CMK (cell line): ENCODE results near the gene SLC37A1.

Source experiments
- DNase-seq: peaks from one replicate; pipeline ENCODE4 v3.0.0-alpha.2; 2010; ENCODE audit warnings: low read depth

The SLC37A1 gene

DNA sequence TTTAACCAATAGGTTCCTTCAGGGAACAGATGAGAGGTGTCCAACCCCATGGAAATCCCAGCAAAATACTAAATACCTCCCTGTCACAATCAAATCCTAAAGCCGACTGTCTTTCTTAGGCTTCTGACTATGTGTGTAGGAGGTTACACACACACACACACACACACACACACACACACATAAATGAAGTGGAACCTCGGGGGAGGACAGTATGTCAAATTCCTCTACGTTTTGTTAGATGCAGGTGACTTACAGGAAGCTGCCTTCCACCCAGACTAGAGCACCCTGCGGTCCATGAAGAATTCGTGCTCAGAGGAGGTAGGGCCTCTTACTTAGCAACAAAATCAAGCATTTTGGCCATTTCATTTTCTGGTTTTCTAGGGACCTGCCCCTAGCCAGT lies 34.1 kb upstream of the SLC37A1 start:
- DNase-seq: no peak

- no peak for DNase-seq
These were observed 32.9 kb upstream of the SLC37A1 start for GRCh38 chr21:42480736-42481135.

DNA sequence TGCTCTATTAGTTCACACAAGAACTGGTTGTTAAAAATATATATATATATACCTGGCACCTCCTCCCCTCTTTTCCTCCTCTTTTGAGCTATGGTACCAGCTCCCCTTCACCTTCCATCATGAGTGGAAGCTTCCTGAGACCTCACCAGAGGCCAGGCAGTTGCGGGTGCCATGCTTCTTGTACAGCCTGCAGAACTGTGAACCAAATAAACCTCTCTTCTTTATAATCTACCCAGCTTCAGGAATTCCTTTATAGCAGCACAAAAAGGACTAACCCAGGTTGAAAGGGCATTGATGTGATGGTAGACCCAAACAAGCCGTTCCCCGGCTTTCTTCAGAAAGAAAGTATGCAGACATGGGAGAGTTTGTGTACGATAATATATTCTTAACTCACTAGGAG lies 32.5 kb upstream of the SLC37A1 start:
- DNase-seq: no peak

DNA sequence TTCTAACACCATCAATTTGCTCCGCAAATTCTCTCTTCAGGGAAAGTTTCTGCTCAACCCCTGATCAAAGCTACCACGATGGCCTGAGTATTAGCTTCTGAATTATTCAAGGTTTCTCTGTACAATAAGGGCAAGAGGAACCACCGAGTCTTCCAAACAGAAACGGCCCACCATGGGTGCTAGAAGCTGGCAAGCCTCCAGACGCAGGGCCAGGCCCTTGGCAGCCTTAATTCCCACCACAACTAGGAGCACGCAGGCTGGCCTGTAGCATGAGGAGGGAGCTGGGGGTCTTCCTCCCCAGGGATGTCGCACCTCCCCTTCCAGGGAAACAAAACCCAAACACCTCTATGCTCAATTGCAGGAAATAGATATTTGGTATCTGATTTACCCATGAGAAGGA lies 28.7 kb upstream of the SLC37A1 start:
- no peak for DNase-seq

DNA sequence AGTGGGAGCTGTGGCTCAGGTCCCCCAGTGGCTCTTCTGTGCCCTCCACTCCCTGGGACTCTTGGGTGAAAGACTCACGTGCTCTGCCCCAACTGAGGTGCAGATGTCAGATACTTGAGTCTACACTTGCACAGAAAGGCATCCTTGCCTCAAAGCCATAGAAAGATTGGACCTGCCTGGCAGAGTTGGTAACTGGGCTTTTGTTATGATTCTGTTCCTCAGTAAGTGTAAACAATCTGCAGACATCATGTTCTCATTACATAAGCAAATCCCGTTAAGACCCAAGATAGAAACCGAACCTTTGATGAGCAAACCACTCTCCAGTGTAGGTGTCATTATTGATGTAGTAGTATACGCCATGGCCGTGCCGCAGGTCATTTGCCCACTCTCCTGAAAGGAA lies 27.6 kb upstream of the SLC37A1 start:
- DNase-seq: no peak

- no peak for DNase-seq
These were observed 27.1 kb upstream of the SLC37A1 start for GRCh38 chr21:42486531-42486930.

GRCh38 chr21:42489006-42489563 lies 24.6 kb upstream of the SLC37A1 start:
- DNase-seq: no peak

- no peak for DNase-seq
These were observed 23.7 kb upstream of the SLC37A1 start for GRCh38 chr21:42489991-42490390.

DNA sequence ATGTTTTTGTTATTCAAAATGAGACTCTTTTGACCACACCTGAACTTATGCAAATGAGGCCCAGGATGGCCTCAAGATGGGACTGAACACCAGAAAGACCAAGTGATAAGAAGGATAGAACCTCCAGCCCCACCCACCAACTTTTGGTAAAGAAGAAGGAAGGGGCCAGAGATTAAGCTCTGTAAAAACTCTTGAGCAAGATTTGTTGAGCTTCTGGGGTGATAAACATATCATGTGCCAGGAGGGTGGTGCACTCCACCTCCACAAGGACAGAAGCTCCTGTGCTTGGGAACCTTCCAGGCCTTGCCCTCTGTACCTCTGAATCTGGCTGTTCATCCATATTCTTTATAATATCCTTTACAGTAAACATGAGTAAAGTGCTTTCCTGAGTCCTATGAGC lies 22.9 kb upstream of the SLC37A1 start:
- no peak for DNase-seq

GRCh38 chr21:42491328-42491727 lies 22.3 kb upstream of the SLC37A1 start:
- DNase-seq: no peak

DNA sequence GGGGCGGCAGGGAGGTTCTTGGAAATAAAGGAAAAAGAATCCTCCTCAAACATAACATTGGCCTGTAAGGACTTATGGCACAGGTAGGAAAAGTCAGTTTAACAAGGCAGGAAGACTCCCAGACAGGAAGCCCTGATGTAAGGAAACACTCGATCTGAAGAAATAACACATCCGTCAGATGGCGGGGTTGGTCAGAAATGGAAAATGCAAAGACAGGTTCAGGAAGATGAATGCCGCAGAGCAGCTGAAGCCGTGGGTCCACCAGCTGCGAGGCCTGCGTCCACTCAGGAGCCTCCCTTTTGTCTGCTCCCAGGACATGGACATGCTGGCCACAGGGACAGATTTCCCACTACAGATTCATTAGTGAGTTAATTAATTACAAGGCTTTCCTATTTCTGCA lies 21.5 kb upstream of the SLC37A1 start:
- no peak for DNase-seq

DNA sequence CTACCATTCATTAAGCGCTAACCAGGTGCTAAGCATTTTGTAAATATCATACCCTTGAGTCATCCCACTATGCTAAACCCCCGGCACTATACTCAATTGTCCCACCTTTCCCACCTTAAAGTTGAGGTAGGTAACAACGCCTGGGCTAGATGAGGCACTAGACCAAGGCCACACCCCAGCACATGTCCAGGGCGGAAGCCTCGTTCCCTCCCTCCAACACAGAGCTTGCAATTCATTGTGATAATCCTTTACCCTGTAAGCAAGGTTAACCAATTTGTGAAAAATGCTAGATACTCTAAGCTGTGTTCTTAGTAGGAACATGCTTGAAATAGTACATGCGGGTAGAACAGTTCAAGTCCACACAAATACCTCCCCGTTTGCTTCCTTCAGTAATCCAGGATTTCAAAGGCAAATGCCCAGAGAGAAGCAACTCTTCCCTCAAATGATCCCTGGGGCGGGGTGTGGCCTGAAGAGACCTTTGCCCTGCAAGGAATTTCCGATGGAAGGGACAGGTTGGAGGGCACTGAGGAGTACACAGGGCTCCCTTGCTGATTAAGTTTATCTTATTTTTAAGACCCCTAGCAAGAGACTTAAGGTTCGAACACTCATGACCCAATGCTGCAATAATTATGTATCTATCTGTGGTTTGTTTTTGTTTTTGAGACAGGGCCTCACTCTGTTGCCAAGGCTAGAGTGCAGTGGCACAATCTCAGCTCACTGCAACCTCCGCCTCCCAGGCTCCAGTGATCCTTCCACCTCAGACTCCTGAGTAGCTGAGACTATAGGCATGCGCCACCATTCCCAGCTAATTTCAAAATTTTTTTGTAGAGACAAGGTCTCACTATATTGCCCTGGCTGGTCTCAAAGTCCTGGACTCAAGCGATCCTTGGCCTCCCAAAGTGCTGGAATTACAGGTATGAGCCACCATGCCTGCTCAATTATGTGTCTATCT lies 20.3 kb upstream of the SLC37A1 start:
- DNase-seq: no peak

DNA sequence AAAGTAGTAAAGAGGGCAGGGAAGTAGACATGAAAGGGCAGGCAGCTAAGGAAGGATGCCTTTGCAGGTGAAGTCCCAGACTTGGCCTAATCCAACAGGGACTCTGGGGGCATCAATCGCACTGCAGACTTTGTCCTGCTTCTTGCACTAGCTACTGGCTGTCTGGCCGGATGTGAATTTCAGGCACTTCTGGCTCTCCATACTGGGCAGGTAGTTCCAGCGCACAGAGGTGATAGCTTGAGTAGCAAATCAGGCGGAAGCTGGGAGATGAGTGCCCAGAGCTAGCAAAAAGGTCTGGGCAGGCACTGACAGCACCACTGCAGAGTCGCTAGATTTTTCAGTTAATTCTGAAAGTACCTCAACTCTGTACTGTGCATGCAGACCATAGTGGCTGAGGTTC lies 18.6 kb upstream of the SLC37A1 start:
- no peak for DNase-seq

- no peak for DNase-seq
These were observed 17.9 kb upstream of the SLC37A1 start for GRCh38 chr21:42495765-42496119.

DNA sequence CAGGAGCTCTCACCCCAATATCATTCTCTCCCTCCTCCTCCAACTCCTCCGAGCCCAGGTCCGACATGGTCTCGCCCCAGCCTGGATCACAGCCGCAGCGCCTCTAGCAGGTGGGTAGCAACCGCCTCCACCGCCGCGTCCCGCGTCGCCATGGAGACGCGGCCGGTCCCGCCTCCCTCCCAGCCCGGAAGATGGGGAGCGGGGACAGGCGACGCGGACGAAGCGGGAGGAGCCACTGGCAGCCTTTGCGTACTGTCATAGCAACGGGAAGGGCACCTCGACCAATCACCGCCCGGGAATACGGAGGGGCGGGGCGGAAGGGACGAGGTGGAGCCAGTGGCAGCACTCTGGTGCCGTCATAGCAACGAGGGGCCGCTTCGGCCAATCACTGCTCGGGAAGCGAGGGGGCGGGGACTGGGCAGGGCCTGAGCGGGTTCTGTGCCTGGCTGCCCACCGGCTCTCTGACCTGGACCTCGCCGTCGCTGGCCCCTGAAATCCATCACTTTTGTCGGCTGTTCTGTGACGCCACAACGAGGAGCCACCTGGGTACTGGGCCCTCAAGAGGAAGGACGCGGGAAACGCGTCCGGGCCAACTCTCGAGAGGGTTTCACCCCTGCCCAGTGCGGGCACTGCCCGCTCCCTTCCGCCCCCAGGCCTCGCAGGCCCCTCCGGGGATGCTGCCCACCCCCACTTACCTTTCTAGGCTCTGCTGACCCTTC lies 17.4 kb upstream of the SLC37A1 start, which contains the start of gene RSPH1:
RSPH1 (minus strand) TSS at position 105 of the 719 bp plus-strand sequence; CDS start at position 67, 38 bp downstream.
- peak; percentile 100 for DNase-seq

GRCh38 chr21:42496839-42497202 lies 16.8 kb upstream of the SLC37A1 start:
- no peak for DNase-seq

DNA sequence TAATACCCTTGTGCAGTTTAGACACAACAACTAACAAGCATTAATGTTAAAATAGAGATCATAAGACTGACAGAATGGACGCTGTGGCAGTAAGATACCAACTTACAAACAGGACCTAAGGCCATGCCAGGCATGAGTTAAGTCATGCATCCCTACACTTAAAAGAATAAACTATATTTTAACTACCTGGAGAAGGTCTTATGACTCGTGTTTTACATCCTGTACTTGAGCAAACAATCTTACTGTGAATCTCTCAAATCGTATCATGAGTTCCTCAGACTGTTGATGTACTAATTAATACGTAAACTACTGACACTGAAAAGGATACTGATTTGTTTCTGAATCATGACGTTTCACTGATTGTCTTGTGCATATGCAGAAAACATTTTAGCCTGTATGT lies 15.6 kb upstream of the SLC37A1 start:
- no peak for DNase-seq

- no peak for DNase-seq
These were observed 14.1 kb upstream of the SLC37A1 start for GRCh38 chr21:42499444-42500112.

- DNase-seq: no peak
These were observed 13.4 kb upstream of the SLC37A1 start for GRCh38 chr21:42500225-42500624.

- DNase-seq: no peak
These were observed 12.9 kb upstream of the SLC37A1 start for GRCh38 chr21:42500736-42501135.

DNA sequence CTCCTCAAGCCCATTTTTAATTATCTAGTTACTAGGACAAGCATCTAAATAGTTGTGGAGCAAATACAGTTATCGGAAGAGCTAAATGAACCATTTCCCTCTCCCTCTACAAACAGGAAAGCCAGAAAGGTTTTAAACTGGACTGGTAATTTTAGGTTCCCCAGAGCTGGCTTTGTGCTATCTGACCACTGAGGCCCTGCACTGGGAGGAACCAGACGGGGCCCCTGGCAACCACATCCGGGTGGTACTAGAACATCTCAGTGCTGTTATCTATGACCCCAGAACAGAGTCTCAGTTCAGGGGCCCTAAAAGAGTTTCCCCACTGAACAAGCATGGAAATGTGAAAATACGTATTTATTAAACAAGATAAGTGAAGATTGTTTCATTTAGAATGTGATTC lies 9.9 kb upstream of the SLC37A1 start:
- DNase-seq: peak; percentile 97

DNA sequence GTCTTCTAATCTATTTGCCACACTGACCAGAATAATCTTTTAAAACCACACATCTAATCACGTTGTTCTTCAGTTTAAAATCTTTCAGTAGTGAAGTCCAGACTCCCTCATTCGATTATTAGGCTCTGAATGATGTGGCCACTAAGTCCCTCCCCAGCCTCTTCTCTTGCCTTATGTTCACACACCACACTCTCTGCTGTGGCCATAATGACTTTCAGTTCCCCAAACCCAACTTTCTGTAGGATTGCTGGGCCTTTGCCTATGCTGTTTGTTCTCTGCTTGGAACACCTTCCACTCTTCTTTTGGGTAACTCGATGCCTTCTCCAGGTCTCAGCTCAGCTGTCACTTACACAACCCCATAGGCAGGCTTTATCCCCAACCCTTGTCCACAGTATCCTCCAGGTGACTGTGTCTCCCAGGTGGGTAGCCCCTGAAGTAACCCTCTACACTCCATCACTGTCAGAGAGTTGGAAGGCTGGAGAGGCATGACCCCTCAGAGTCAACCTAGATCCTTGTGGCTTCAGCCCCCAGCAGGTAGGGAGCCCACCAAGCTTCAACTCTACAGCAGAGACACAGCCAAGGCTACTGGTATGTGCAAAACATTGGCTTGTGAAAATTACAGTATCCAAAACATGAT lies 8.4 kb upstream of the SLC37A1 start:
- no peak for DNase-seq
